A549 treated with AZD2906 at 1 μM for 4 hours (cell line): Measurements from ENCODE around the gene CTAGE8. TPM values are rescaled to one million over a fixed set of nuclear protein-coding genes. Genes with fewer than 3 reads are reported as not detected.

Experiments
- total RNA-seq: library from RNA; stranded (reverse); fragments of 200-300 nt; extraction: Qiagen RNA extraction; gene quantifications from 5 replicates; pipeline ENCODE4 v1.2.3, GENCODE V29; 2022

Gene CTAGE8
- total RNA-seq, result not detected in 5 replicates

DNA sequence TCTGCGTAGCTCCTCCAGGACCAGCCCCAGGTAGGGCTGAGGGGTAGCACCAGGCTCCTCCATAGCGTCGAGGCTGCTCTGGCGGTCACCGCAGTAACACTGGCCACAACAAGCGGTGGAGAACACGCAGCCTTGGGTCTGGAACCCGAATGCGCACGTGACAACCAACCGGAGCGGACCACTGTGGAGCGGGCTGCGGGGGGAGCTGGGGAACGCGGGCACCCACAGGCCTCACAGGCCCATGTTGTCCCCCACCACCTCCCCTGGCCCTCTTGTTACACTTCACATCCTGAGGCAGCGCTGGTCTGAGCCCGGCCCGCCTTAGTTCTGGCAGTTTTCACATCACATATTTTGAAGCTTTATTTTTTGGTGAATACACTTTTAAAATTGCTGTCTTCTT is at the start of gene CTAGE8:
Gene CTAGE8 (minus strand): TSS at position 101 of the 400 bp plus-strand sequence. CDS start 38 bp downstream, at position 63.

DNA sequence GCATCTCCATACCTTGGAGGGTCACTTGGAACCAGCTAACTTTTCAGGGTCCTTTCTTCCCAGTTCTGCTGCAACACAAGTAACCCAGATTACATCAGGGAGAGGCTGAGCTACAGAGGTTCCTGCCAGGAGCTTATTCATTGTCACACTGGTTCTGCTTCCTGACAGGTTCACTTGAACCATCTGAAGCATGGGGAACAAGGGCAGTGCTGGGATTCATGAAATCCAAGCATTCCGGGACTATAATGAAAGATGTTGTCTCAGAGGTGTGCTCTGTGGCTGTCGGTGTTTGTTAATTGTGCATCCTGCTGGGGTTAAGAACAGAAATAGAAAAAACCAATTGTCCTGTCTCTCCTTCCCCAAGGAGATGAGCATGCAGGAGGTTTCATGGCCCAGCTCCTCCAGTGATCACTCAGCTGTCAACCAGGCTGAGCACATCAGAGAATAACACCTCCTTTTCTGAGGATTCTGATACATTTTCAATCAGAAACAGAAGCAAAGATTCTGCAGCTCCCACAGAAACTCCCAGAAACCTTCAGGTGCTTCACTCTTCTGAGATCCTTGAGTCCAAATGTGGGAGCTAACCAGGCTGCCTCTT is 42.9 kb upstream of the CTAGE8 start, which contains the start of gene OR2A1:
Gene OR2A1 (plus strand): TSS at position 548 of the 598 bp plus-strand sequence. CDS start 5,706 bp downstream, outside the sequence.

DNA sequence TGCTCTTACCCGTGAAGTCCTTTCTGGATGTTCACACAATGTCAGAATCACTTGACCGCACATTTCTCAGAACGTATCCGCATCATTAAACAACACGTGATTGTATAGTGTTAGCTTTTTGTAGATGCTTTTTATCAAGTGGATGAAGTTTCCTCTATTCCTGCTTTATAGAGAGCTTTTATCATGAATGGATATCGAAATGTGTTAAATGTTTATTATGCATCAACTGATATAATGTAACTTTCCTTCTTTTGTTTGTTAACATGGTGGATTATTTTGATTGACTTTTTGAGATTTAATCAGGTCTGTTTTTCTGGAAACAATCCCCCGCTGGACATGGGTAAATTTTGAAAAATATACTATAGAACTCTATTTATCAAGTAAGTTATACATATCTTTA is 4.4 kb downstream of the CTAGE8 start, which contains the start of gene OR2A7:
Gene OR2A7 (minus strand): TSS at position 101 of the 400 bp plus-strand sequence. CDS start 5,164 bp downstream, outside the sequence.

GRCh38 chr7:144239365-144239764 is 29.7 kb downstream of the CTAGE8 start, which contains the start of gene OR2A42:
Gene OR2A42 (minus strand): TSS chr7:144239605. CDS start chr7:144232843, 6,762 bp downstream.

Other genes with a start within 250 kb of the CTAGE8 start
- gene OR2A5, start 220.3 kb downstream of the CTAGE8 start, total RNA-seq, result not detected in 5 replicates
- gene OR2A25, start 199.5 kb downstream of the CTAGE8 start, total RNA-seq, result not detected in 5 replicates
- gene OR2A12, start 183.0 kb downstream of the CTAGE8 start, total RNA-seq, result not detected in 5 replicates
- gene OR2A2, start 159.7 kb downstream of the CTAGE8 start, total RNA-seq, result not detected in 5 replicates
- gene OR2A14, start 146.1 kb downstream of the CTAGE8 start, total RNA-seq, result not detected in 5 replicates
- gene CTAGE4, start 85.8 kb downstream of the CTAGE8 start, total RNA-seq, result 0.06 TPM in 1 of 5 replicates, not detected in the others
- 0.46 to 0.73 TPM (median 0.55 TPM) in 5 replicates for gene ARHGEF35, start 73.5 kb downstream of the CTAGE8 start, total RNA-seq
- not detected in 5 replicates for gene OR2A42, start 29.7 kb downstream of the CTAGE8 start, total RNA-seq
- not detected in 5 replicates for gene OR2A7, start 4.5 kb downstream of the CTAGE8 start, total RNA-seq
- gene OR2A1, start 43.1 kb upstream of the CTAGE8 start, total RNA-seq, result not detected in 5 replicates
- 3.0 to 3.6 TPM (median 3.2 TPM) in 5 replicates for gene ARHGEF5, start 86.1 kb upstream of the CTAGE8 start, total RNA-seq
- not detected in 5 replicates for gene NOBOX, start 134.4 kb upstream of the CTAGE8 start, total RNA-seq